ENCODE measurements around the gene LGALS1.

Gene LGALS1

DNA sequence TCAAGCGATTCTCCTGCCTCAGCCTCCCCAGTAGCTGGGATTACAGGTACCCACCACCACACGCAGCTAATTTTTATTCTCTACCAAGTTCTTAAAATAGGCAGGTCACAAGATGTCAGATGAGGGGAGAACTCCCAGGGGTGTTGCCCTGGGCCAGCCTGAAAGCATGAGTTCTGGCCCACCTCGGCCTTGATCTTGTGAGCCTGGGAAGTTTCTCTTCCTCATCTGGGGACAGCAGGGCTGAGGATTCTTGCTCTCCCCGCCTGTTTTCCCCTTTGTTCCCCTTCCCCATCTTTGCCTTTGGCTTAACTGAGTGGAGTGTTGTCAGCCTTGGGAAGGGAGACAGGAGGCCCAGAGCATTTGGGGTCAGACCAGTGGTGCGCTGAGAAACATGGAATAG, 13.4 kb upstream of the LGALS1 start:
- DNase-seq (ENCODE audit: low read depth) = no peak

DNA sequence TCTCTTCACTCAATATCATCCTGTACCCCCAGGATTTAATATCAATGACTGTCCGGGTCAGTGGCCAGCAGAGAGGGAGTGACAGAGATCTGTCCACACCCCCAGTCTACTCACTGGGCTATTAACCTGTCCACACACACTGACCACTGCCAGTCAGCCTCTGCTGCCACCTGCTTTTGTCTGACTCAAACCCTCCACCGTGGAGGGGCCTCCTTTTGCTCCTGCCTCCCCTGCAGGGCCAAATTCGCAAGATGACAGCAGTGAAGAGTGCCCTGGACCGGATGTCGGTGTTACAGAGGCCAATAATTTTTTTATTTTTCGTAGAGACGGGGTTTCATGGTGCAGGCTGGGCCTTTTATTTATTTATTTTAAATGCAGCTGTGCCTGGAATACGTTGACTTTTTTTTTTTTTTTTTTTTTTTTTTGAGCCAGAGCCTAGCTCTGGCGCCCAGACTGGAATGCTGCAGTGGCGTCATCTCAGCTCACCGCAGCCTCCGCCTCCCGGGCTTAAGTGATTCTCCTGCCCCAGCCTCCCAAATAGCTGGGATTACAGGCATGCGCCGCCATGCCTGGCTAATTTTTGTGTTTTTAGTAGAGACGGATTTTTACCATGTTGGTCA, 11.8 kb upstream of the LGALS1 start:
- no peak for DNase-seq (ENCODE audit: low read depth)

DNA sequence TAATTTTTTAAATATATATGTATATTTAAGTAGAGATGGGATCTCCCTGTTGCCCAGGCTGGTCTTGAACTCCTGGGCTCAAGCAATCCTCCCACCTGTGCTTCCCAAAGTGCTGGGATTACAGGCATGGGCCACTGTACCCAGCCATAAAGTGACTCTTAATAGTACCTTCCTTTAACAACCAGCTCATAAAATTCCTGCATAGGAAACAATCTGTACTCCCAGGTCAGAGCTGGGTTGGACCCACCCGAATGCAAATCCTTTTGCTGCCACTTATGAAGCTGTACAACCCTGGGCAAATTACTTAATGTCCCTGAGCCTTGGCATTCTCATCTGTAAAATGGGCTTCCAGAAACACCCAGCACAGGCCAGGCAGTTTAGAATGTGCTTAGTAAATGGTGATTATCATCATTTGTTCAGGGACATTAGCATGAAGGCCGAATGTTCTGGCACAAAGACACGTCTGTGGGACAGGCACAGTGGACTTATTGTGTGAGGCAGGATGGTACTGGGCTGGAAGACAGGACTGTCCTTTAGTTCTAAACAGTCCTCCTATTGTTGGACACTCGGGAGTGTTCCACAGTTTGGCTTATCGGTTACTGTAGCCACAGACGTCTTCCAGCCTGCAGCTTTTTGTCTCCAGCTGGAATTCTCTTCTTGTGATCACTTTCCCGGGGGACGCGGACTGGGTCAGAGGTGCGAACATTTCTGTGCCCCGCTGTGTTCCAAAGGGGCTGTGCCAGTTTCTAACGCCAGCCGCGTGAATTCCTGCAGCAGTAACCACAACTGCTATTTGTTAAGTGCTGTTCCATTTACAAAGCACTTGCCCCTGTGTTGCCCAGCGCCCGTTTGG, 11.0 kb upstream of the LGALS1 start:
- DNase-seq (ENCODE audit: low read depth) = no peak

DNA sequence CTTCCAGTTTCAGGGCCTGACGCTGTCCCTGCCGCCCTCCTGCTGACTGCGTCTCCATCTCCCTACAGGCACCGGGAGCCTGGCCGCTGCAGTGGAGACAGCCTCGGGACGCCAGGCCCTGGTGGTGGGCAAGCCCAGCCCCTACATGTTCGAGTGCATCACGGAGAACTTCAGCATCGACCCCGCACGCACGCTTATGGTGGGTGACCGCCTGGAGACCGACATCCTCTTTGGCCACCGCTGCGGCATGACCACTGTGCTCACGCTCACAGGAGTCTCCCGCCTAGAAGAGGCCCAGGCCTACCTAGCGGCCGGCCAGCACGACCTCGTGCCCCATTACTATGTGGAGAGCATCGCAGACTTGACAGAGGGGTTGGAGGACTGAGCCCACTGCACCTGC, 9.9 kb upstream of the LGALS1 start:
- DNase-seq (ENCODE audit: low read depth) = no peak

DNA sequence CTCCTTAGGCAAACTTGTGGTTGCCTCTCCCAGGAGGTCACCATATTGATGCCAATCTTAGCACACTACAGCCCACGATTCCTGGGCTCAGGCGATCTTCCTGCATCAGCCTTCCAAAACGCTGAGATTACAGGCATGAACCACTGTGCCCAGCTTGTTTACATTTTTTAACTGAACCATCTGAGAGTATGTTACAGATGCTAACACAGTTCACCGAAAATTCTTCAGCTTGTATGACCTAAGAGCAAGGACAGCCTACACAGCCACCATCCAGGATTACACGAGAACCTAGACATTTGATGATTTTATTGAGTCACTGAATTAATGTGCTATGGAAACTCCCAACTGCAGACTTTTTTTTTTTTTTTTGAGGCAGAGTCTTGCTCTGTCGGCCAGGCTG, 5.8 kb upstream of the LGALS1 start:
- no peak for DNase-seq (ENCODE audit: low read depth)

DNA sequence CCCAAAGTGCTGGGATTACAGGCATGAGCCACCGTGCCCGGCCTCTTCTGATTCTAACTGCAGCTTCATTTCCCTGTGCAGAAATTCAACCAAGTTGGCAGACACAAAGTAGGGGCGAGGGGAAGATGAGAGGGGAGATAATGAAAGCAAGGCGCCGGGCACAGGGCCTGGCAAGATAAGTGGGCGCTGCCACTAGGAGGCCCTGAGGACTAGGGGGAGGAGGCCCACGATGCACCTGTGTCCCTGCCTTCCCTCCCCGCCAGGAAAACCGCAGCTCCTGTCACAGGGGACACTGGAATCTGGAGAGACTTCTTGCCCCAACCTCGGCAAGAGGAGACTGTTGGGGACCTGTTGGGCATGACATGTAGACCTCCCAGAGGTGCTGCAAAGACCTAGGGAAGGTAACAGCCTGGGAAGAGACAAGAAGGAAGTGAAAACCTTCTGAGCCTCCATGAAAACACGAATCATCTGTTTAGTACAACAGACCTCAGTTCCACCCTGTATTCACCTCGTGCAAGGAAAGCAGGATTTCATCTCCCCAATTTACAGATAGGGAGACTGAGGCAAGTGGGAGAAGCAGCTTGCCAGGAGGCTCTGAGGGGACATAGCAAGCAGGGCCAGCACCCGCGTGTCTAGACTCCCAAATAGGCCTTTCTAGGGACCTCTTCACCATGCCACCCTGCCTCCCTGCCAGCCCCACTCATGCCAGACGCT, 3.1 kb upstream of the LGALS1 start:
- no peak for DNase-seq (ENCODE audit: low read depth)

DNA sequence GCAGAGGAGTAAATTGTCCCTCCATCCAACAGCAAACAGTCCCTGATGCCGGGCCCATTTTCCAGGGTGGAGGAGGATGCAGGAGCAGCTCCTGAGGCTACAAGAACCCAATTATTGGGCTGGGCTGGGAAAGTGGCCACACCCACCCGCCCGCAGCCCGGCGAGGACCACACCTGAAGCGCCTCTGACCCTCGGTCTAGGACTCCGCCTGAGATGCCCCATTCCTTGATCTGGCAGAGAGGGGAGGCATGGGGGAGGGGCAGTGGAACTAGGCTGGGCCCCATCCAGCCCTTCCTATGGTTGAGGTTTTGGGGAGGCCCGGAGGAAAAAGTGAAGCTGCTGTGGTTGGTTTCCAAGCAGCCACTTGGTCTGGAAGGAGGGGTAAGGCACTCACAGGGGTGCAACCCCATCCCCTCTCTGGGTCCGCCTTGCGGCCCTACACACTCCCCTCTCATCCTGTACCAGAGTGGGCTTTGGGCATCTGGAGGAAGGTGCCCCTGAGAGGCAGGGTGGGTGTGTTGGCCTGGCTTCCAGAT, 2.4 kb upstream of the LGALS1 start:
- DNase-seq (ENCODE audit: low read depth) = no peak

DNA sequence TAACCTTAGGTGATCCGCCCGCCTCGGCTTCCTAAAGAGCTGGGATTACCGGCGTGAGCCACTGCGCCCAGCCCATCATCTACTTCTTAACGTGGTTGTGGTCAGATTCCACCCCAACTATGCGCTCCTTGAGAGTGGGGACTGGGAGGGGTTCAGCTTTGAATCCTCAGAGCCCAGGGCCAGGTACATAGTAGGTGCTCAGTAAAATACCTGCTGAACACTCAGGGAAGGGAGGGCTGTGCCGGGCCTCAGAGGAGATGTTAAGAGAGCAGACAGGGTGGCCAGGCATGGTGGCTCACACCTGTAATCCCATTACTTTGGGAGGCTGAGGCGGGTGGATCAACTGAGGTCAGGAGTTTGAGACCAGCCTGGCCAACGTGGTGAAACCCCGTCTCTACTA, 1.2 kb upstream of the LGALS1 start:
- DNase-seq (ENCODE audit: low read depth) = no peak

DNA sequence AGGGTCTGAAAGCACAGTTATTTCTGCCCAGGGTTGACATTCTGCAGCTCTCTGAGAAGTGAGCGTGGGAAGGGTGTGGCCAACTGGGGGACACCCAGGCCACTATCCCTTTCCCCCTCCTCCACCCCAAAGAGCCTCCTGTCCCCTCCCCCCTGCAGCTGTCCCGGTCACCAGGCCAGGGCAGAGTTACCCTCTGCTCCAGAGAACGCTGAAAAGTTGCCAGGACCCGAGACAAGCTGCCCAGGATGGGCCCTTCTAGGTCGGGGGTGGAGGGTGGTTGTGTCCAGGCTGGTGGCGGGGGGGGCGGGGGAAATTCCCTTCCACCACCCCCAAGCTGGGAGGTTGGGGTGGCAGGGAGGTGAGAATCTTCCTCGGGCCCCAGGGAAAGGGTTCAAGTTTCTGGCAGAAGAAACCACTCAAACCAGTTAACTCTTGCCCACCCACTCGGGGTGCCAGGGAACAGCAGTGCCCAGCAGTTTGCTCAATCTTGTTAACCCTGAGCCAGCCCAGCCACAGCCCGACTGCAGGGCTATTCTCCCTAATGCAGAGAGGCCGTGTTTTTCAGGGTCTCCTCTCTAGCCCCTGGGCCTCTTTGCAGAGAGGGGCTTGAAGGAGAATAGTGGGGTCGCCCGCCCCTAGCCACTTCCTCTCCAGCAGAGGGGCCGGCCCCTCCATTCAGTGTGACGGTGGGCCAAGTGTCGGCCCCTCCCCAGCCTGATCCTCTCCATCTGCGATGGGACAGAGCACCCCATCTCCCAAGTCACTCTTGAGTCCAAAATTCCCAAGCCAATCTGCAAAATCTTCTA, 697 bp downstream of the LGALS1 start:
- DNase-seq (ENCODE audit: low read depth) = no peak

DNA sequence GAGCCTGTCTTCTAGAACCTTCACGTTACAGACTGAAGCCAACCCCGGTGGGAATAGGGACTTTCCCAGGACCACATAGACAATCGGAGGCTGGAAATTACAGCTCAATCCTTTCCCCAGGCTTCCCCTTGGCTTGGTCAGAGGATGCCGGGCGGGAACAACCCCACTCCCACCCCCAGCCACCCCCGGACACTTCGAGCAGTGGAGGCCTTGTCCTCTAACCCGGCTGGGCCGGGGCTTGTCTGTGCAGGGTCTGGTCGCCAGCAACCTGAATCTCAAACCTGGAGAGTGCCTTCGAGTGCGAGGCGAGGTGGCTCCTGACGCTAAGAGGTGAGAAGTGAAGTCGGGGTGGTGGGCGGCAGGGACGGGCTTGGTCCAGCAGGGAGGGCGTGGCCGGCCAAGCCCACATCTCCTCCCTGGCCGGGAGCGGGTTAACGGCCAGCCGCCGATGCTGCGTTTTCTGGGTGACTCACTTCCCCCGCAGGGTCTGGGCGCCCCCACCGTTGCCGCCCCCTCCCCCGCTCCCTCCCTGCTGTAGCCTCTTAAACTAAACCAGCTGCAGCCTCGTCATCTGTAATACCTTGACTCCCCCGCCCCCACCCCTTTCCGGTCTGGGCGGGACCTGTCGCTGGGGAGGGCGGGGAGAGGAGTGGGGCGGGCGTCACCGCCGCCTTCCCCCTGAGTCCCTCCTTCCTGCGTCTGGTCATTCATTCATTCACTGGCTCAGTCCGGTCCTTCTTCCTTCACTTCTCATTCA, 1.5 kb downstream of the LGALS1 start:
- DNase-seq (ENCODE audit: low read depth) = peak; percentile 90

DNA sequence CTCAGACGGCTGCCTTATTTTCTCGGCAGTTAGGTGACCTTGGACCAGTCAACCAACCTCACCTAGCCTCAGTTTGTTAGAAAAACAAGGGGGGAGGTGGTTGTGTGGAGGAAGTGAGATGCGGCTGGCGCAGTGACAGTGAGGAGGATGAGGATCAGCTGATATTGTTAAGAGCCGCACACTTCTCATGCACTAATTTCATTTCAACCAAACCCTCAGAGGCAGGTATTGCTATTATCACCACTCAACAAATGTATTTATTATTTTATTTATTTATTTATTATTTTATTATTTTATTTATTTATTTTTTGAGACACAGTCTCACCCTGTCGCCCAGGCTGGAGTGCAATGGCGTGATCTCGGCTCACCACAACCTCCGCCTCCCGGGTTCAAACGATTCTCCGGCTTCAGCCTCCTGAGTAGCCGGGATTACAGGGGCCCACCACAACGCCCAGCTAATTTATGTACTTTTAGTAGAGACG, 2.1 kb downstream of the LGALS1 start:
- DNase-seq (ENCODE audit: low read depth) = no peak

DNA sequence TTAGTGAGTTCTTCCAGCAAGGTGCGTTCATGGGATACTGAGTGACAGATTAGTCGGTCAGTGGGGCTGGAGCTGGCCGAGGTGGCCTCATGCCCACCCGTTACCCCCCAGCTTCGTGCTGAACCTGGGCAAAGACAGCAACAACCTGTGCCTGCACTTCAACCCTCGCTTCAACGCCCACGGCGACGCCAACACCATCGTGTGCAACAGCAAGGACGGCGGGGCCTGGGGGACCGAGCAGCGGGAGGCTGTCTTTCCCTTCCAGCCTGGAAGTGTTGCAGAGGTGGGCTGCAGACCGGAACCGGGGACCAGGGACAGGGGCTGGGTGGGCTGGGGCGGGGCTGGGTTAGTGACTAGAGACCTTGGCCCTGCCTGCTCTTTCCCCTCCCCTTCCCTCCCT, 2.9 kb downstream of the LGALS1 start:
- no peak for DNase-seq (ENCODE audit: low read depth)

DNA sequence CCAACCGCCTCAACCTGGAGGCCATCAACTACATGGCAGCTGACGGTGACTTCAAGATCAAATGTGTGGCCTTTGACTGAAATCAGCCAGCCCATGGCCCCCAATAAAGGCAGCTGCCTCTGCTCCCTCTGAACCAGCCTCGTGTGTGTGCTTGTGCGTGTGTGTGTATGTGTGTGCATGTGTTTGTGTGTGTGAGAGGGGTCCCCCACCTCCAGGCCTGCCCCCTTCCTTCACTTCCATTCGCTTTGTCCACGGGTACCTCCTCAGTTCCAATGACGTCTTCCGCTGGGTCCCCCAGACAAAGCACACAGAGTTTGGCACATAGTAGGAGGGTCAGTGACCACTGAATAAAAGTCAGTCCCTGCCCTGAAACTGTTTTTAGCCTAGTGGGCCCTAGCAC, 4.2 kb downstream of the LGALS1 start:
- no peak for DNase-seq (ENCODE audit: low read depth)

DNA sequence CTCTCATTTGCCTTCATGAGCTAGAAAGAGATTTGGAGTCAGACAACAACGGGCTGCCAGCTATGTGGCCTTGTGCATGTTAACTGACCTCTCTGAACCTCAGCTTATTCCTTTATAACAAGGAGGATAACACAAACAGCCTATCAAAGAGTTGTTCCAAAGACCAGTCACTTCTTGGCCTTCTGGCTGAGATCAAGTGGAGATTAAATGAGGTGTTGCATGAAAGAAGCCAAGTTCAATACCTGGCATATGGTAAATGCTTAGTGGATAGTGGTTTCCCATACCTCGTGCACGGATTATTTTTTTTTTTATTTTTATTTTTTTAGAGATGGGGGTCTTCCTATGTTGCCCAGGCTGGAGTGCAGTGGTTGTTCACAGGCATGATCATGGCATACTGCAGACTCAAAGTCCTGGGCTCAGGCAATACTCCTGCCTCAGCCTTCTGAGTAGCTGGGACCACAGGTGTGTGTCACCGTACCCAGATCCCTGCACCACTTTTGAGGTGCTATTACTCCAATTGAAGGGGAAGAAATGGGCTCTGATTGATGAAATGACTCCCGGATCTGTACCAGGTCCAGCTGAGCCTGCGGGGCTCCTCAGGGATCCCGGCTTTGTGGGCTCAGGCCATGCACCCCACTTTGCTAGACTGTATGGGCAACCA, 4.9 kb downstream of the LGALS1 start:
- DNase-seq (ENCODE audit: low read depth) = no peak

DNA sequence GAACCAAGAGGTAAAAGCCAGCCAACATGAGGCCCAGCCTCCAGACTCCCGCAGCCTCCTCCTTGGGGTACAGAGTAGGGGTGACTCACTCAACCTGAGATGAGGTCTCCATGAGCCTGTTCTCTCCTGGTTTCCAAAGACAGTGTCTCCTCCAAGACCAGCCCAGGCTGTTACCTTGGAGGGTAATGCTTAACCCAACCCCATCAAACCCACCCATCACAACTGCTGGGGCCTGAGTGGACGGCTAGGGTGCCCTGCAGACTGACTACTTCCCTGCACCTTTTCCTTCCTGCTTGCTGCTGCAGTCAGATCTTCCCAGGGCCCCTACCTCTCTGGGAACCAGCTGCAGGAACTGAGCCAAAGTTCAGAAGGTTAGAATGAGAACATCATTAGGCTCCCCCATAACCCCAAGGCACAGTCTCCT, 5.6 kb downstream of the LGALS1 start:
- DNase-seq (ENCODE audit: low read depth) = no peak

DNA sequence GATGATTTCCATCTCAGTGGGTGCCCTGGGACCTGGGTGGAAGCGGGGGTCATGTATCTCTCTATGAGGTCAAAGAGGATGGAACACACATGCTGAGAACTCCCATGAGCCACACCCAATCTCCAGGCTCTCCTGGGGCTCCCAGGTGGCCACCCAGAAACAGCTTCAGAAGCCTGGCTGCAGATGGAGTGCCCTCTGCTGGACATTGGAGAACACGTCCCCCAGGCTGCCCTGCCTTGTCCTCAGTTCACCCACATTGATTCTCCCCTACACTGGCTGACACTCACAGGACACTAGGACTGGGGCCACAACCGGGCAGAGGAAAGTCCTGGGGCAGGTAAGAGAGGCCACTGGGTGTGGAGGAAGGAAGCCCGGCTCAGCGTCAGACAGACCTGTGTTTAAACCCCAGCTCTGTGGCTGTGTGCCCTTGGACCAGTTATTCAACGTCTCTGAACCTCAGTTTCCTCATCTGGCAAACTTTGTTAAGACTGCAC, 6.2 kb downstream of the LGALS1 start:
- DNase-seq (ENCODE audit: low read depth) = peak; percentile 69

DNA sequence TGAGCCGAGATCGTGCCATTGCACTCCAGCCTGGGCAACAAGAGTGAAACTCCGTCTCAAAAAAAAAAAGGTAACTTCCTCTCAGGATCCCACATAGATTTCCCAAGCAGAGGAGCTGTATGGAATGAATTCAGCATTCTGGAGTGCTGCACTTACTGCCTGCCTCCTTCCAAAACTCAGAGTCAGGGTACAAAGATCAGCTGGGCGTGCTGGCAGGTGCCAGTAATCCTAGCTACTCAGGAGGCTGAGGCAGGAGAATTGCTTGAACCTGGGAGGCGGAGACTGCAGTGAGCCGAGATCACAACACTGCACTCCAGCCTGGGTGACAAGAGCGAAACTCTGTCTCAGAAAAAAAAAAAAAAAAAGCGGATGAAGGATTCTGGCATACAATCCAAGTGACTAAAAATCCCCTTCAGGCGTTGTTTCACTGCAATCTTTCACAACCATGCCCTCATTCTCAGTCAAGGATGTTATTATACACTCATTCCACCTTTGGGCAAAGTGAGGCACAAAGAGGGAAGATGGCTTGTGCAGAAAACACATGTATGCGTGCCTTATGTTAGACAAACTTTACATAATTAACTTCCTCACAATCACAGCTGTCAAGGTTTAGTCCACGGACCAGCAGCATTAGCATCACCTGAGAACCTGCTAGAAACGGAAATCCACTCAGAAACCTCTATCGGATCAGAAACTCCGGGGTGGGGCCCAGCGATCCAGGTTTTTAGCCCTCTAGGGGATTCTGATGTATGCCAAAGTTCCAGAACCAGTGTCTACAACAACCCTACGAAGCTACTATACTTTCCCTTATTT, 9.6 kb downstream of the LGALS1 start:
- DNase-seq (ENCODE audit: low read depth) = no peak

DNA sequence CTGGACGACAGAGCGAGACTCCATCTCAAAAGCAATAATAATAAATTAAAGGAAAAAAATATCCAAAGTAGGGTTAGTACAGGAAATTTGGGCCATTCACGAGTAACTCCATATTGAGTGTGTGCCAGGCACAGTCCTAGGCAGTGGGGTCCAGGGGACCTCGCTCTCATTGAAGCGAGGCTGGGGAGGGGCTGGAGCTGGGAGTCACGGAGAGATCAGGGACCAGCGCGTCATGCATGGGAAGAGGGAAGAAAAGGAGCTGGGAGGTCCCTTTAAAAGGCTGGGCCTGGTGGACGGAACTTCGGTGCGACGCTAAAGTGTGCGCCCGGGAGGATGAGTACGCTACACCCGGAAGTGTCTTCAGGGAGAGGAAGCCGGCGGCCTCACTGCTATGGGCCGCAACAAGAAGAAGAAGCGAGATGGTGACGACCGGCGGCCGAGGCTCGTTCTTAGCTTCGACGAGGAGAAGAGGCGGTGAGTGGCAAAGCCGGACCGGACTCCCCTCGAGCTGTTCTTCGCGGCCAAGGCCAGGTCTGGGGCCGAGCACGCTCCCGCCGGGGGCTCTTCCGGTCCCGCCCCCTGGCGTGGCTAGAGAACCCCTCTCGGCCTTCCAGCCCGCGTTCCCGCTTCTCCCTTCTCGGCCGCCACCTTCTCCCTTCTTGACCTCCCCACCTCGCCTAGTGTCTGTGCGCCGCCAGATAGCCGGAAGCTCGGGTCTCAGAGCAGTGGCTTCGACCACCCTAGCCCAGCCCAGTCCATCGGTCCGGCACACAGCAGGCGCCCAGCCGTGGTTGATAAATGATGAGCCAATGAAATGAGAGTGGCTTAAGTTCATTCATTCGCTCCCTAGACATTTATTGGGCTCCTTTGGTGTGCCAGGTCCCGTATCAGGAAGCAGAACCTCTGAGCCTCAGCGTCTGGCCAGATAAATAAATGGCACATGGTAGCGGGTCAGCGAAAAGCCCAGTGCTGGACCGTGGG, 10.9 kb downstream of the LGALS1 start, which contains the start of gene NOL12:
NOL12 (plus strand) TSS at position 342 of the 981 bp plus-strand sequence; CDS start at position 392, 50 bp downstream.
- peak; percentile 67 for DNase-seq (ENCODE audit: low read depth)
